HG03565 (cell line): ENCODE measurements around the gene ARFRP1.

Experiments used
- ATAC-seq: cut with Tn5 transposase; IDR thresholded peaks from one replicate; pipeline ENCODE4 v1.9.1; 2021; ENCODE audit warnings: mild to moderate bottlenecking, moderate library complexity; ENCODE audit not compliant: unreplicated experiment

Gene ARFRP1

GRCh38 chr20:63707558-63708300, at the start of gene ARFRP1, which contains the start of gene ZGPAT:
Gene ARFRP1 (minus strand): TSS chr20:63707976. CDS start chr20:63707091, 885 bp downstream.
Gene ZGPAT (plus strand): TSS chr20:63708039. CDS start chr20:63708581, 542 bp downstream.
- ATAC-seq = peak; percentile 55

- ATAC-seq = no peak
Measured at GRCh38 chr20:63756648-63756991, 48.8 kb upstream of the ARFRP1 start.

- ATAC-seq = no peak
Measured at GRCh38 chr20:63755933-63756647, 48.3 kb upstream of the ARFRP1 start.

- no peak for ATAC-seq
Measured at GRCh38 chr20:63754008-63754407, 46.2 kb upstream of the ARFRP1 start.

GRCh38 chr20:63753381-63753780, 45.6 kb upstream of the ARFRP1 start:
- no peak for ATAC-seq

GRCh38 chr20:63752411-63753101, 44.8 kb upstream of the ARFRP1 start:
- no peak for ATAC-seq

GRCh38 chr20:63751471-63752271, 43.9 kb upstream of the ARFRP1 start:
- ATAC-seq = no peak

GRCh38 chr20:63750807-63751470, 43.2 kb upstream of the ARFRP1 start:
- ATAC-seq = no peak

- ATAC-seq = no peak
Measured at GRCh38 chr20:63749597-63750508, 42.1 kb upstream of the ARFRP1 start.

GRCh38 chr20:63748934-63749270, 41.1 kb upstream of the ARFRP1 start:
- ATAC-seq = no peak

GRCh38 chr20:63748070-63748933, 40.5 kb upstream of the ARFRP1 start:
- ATAC-seq = no peak

GRCh38 chr20:63747622-63748069, 39.9 kb upstream of the ARFRP1 start:
- no peak for ATAC-seq

GRCh38 chr20:63746751-63747315, 39.1 kb upstream of the ARFRP1 start:
- no peak for ATAC-seq

- no peak for ATAC-seq
Measured at GRCh38 chr20:63745961-63746731, 38.4 kb upstream of the ARFRP1 start.

GRCh38 chr20:63745424-63745805, 37.6 kb upstream of the ARFRP1 start:
- no peak for ATAC-seq

GRCh38 chr20:63744574-63745423, 37.0 kb upstream of the ARFRP1 start:
- ATAC-seq = no peak
